A549 (cell line): ENCODE measurements around the gene SHROOM2.

Source experiments
- EP300 ChIP-seq, 2 experiments: fragments of >200 bp; sonication (Bioruptor Twin); formaldehyde crosslinking; IDR thresholded peaks; 2 replicates in 1 of 2; 3 replicates in 1 of 2; pipeline ENCODE4 v1.6.1; 2016 to 2017
- RCOR1 ChIP-seq: fragments of 150-350 bp; IDR thresholded peaks from 2 replicates; pipeline ENCODE4 v1.6.1; 2014; ENCODE audit warnings: antibody characterized with exemption, low read length, low read depth

GRCh38 chrX:9882669-9883446, 96.6 kb downstream of the SHROOM2 start:
- TF ChIP-seq EP300 (IDR thresholded peaks at IDR 0.05): no peak
- TF ChIP-seq RCOR1: no peak
